MM.1S (cell line): ENCODE data around the gene OSBPL1A.

ENCODE experiments used
- DNase-seq: peaks from one replicate; pipeline ENCODE4 v3.0.0-alpha.2; 2015
- H2AFZ ChIP-seq: fragments of 300-600 bp; sonication (generic); 2 replicates; pipeline ENCODE4 v1.6.0; 2016; ENCODE audit warnings: antibody characterized with exemption, low read length
- H3F3A ChIP-seq: fragments of 300-600 bp; sonication (generic); 2 replicates; pipeline ENCODE4 v1.6.1; 2016; ENCODE audit warnings: mild to moderate bottlenecking, antibody characterized with exemption, low read length, moderate library complexity, mixed read lengths; ENCODE audit not compliant: insufficient read depth
- H3K27ac ChIP-seq: fragments of 300-600 bp; sonication (generic); 2 replicates; pipeline ENCODE4 v1.5.1; 2016; ENCODE audit warnings: mild to moderate bottlenecking, low read length
- H3K27me3 ChIP-seq: fragments of 300-600 bp; sonication (generic); replicated peaks from 2 replicates; pipeline ENCODE4 v1.6.0; 2016; ENCODE audit warnings: low read length; ENCODE audit not compliant: insufficient read depth
- H3K36me3 ChIP-seq: fragments of 300-600 bp; sonication (generic); replicated peaks from 2 replicates; pipeline ENCODE4 v1.6.1; 2016; ENCODE audit warnings: mild to moderate bottlenecking, low read length, mixed read lengths; ENCODE audit not compliant: insufficient read depth
- H3K4me1 ChIP-seq: fragments of 300-600 bp; sonication (generic); 2 replicates; pipeline ENCODE4 v1.6.1; 2016; ENCODE audit warnings: low read length, mixed read lengths
- H3K4me2 ChIP-seq: fragments of 300-600 bp; sonication (generic); 2 replicates; pipeline ENCODE4 v1.6.0; 2016; ENCODE audit warnings: low read depth, low read length
- H3K4me3 ChIP-seq: fragments of 300-600 bp; sonication (generic); 2 replicates; pipeline ENCODE4 v1.5.1; 2016; ENCODE audit warnings: low read length, mixed read lengths
- H3K79me2 ChIP-seq: fragments of 300-600 bp; sonication (generic); 2 replicates; pipeline ENCODE4 v1.6.1; 2016; ENCODE audit warnings: mixed run types, low read length, mixed read lengths
- H3K9ac ChIP-seq: fragments of 300-600 bp; sonication (generic); 2 replicates; pipeline ENCODE4 v1.6.1; 2016; ENCODE audit warnings: low read length, mixed read lengths
- H3K9me2 ChIP-seq: fragments of 300-600 bp; sonication (generic); replicated peaks from 2 replicates; pipeline ENCODE4 v1.6.1; 2016; ENCODE audit warnings: mild to moderate bottlenecking, low read length, mixed read lengths; ENCODE audit not compliant: insufficient read depth
- H3K9me3 ChIP-seq: fragments of 300-600 bp; sonication (generic); replicated peaks from 2 replicates; pipeline ENCODE4 v1.6.1; 2016; ENCODE audit warnings: mild to moderate bottlenecking, low read length, mixed read lengths; ENCODE audit not compliant: insufficient read depth
- H4K20me1 ChIP-seq: fragments of 300-600 bp; sonication (generic); 2 replicates; pipeline ENCODE4 v1.6.1; 2016; ENCODE audit warnings: mild to moderate bottlenecking, low read length, moderate library complexity, mixed read lengths; ENCODE audit not compliant: insufficient read depth
- EZH2 ChIP-seq: fragments of 300-600 bp; sonication (generic); optimal IDR thresholded peaks from 2 replicates; pipeline ENCODE3; 2017; ENCODE audit warnings: low read depth, mild to moderate bottlenecking, antibody characterized with exemption, low read length, mixed read lengths
- EZH2phosphoT487 ChIP-seq: fragments of 300-600 bp; sonication (generic); IDR thresholded peaks from 2 replicates; pipeline ENCODE4 v1.6.1; 2018; ENCODE audit warnings: antibody characterized with exemption, low read length
- TF ChIP-seq, protein P1 (sequence below): fragments of 300-600 bp; sonication (generic); IDR thresholded peaks from 2 replicates; pipeline ENCODE4 v1.5.1; 2016; ENCODE audit warnings: antibody characterized with exemption, low read length, mixed read lengths

OSBPL1A gene

DNA sequence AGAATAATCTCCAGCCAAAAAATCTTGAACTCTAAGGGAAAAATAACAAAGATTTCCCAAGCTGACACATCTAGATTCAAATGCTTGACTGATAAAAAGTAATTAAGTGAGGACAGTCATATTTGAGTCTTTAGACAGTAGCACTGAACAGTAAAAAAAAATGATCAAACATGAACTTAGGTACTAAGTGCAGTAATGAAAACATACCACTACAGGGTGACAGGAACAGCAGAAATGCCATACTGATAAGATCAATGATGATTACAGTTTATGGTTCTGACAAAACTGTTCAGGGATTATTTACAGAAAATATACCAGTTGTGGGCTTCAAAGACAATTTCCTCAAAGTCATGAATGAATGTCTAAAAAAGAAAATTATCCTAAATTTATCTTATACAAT, 80.3 kb downstream of the OSBPL1A start:
- no peaks in the 10 kb centered on the region for H3K27me3 ChIP-seq
- no peaks in the 10 kb centered on the region for H3K9me3 ChIP-seq
- H3F3A ChIP-seq, result no peaks in the 10 kb centered on the region
- H3K27ac ChIP-seq, result no peak overlapping the region
- DNase-seq, result no peak
- H4K20me1 ChIP-seq, result no peaks in the 10 kb centered on the region
- H3K79me2 ChIP-seq, result no peaks in the 10 kb centered on the region
- no peak overlapping the region for H3K9ac ChIP-seq
- TF ChIP-seq, protein P1, sequence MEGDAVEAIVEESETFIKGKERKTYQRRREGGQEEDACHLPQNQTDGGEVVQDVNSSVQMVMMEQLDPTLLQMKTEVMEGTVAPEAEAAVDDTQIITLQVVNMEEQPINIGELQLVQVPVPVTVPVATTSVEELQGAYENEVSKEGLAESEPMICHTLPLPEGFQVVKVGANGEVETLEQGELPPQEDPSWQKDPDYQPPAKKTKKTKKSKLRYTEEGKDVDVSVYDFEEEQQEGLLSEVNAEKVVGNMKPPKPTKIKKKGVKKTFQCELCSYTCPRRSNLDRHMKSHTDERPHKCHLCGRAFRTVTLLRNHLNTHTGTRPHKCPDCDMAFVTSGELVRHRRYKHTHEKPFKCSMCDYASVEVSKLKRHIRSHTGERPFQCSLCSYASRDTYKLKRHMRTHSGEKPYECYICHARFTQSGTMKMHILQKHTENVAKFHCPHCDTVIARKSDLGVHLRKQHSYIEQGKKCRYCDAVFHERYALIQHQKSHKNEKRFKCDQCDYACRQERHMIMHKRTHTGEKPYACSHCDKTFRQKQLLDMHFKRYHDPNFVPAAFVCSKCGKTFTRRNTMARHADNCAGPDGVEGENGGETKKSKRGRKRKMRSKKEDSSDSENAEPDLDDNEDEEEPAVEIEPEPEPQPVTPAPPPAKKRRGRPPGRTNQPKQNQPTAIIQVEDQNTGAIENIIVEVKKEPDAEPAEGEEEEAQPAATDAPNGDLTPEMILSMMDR, result no peak
- no peak for TF ChIP-seq EZH2phosphoT487
- TF ChIP-seq EZH2, result no peak
- no peaks in the 10 kb centered on the region for H3K36me3 ChIP-seq
- H3K9me2 ChIP-seq, result no peaks in the 10 kb centered on the region
- H2AFZ ChIP-seq, result no peak overlapping the region
- H3K4me2 ChIP-seq, result no peak overlapping the region
- no peaks in the 10 kb centered on the region for H3K4me1 ChIP-seq
- H3K4me3 ChIP-seq, result no peak overlapping the region

DNA sequence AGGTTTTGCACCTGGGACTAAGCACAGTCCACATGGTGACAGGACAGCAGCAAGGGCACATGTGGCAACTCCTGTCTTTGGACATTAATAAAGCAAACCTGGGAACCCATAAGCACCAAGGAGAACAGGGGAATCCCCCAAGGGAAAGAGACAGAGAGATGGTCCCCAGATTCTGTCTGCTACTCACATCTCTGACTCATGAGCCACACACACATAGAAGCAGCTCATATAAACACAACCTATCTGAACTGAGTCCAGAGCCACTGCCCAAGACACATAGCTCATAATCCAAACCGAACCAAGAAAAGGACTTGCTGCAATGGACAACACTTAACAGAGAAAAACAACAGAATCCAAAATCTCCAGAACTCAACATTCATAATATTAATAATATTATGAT, 82.5 kb downstream of the OSBPL1A start:
- Histone ChIP-seq H3K4me2 (no peak overlapping the region), H3K36me3 (no peaks in the 10 kb centered on the region)

DNA sequence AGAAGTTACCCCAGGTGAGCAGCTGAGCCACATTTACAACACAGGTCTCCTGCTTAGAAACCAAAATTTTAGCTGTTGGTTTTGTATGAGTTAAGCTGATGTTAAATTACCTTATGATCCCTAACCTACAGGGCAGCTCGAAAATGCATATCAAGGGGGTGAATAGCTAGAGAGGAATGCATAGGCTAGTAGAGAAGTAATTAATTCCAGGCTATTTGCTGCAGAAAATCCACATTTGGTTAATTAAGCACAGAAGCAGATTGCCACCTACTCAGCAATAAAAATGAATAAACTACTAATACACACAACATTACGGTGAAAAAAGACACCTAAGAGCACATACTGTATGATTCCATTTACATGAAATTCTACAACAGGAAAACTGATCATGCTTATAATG, 91.4 kb downstream of the OSBPL1A start:
- no peak for DNase-seq

More for the DNA sequence above, 82.5 kb downstream of the OSBPL1A start:
- Histone ChIP-seq H4K20me1 (no peaks in the 10 kb centered on the region), H3K9me2 (no peaks in the 10 kb centered on the region), H3K27me3 (no peaks in the 10 kb centered on the region), H2AFZ (no peak overlapping the region), H3K9ac (no peak overlapping the region), H3K9me3 (no peaks in the 10 kb centered on the region), H3K4me3 (no peak overlapping the region), H3K4me1 (no peaks in the 10 kb centered on the region), H3K79me2 (no peaks in the 10 kb centered on the region), H3F3A (no peaks in the 10 kb centered on the region), H3K27ac (no peak overlapping the region)
- no peak for DNase-seq
- no peak for TF ChIP-seq EZH2phosphoT487
- TF ChIP-seq, protein P1, result no peak
- TF ChIP-seq EZH2, result no peak

More for the DNA sequence above, 91.4 kb downstream of the OSBPL1A start:
- Histone ChIP-seq H3K4me2 (no peak overlapping the region), H3K9ac (no peak overlapping the region), H4K20me1 (no peaks in the 10 kb centered on the region), H3F3A (no peaks in the 10 kb centered on the region), H3K27me3 (no peaks in the 10 kb centered on the region), H3K27ac (no peak overlapping the region), H3K79me2 (no peaks in the 10 kb centered on the region), H3K4me3 (no peak overlapping the region), H3K9me3 (no peaks in the 10 kb centered on the region), H2AFZ (no peak overlapping the region), H3K9me2 (no peaks in the 10 kb centered on the region), H3K36me3 (no peaks in the 10 kb centered on the region), H3K4me1 (no peaks in the 10 kb centered on the region)
- TF ChIP-seq EZH2, result no peak
- no peak for TF ChIP-seq EZH2phosphoT487
- TF ChIP-seq, protein P1, result no peak
